ENCODE measurements around the gene KHDC1L. TPM values are rescaled to one million over a fixed set of nuclear protein-coding genes. Genes with fewer than 3 reads are reported as not detected.

KHDC1L gene
- total and polyA plus RNA-seq, 2 donors from 2014 or later = not detected

- H3K4me1 ChIP-seq (ENCODE audit: control insufficient read depth in 2 of 3, insufficient read depth in 2 of 3, low read depth in 1 of 3, low read length in 3 of 3) = no peaks in the 10 kb centered on the region
- no peaks in the 10 kb centered on the region for H3K27me3 ChIP-seq (ENCODE audit: control insufficient read depth, insufficient read depth, low read length)
- no peak overlapping the region for H3K27ac ChIP-seq (ENCODE audit: low read depth in 2 of 2, low read length in 2 of 2)
- DNase-seq (no peak), FAIRE-seq (no peak)
- intact Hi-C loops (cut with DNase I) = no loop called here
- no peak overlapping the region for H3K9ac ChIP-seq (ENCODE audit: low read length in 3 of 3)
- H3K9me3 ChIP-seq (ENCODE audit: control insufficient read depth in 2 of 3, insufficient read depth in 1 of 3, low read length in 3 of 3) = no peaks in the 10 kb centered on the region
- no peak for TF ChIP-seq CTCF (IDR thresholded peaks at IDR 0.05; ENCODE audit: borderline replicate concordance, extremely low read depth, insufficient read depth)
- H3K36me3 ChIP-seq (ENCODE audit: control insufficient read depth in 2 of 3, insufficient read depth in 3 of 3, low read length in 3 of 3) = no peaks in the 10 kb centered on the region
- no peak overlapping the region for H3K4me3 ChIP-seq (ENCODE audit: low read length in 3 of 3)
Observed at GRCh38 chr6:73252703-73253102, 27.4 kb upstream of the KHDC1L start.

DNA sequence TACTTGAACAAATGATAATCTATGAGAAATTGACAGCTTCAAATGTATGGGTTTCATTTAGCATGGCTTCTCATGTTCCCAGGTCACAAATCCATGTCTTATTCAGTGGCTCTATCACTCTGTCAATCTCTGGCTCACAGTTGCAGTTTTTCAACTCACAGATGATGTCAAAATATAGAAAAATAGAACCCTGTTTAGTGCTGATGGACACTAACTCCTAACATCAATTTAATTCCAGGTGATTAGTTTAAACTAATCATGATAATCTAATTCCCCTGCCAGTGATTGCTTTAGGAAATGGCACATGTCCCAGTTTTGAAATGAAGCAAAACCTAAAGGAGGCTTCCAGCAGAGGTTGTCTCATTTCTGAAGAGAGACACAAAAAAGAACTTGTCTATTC lies 24.7 kb upstream of the KHDC1L start:
- no peak overlapping the region for H3K9ac ChIP-seq (ENCODE audit: low read length in 3 of 3)
- intact Hi-C loops (cut with DNase I) = no loop called here
- no peaks in the 10 kb centered on the region for H3K4me1 ChIP-seq (ENCODE audit: control insufficient read depth in 2 of 3, insufficient read depth in 2 of 3, low read depth in 1 of 3, low read length in 3 of 3)
- no peak for DNase-seq
- H3K4me3 ChIP-seq (ENCODE audit: low read length in 3 of 3) = no peak overlapping the region
- no peak overlapping the region for H3K27ac ChIP-seq (ENCODE audit: low read depth in 2 of 2, low read length in 2 of 2)
- no peak for FAIRE-seq
- H3K36me3 ChIP-seq (ENCODE audit: control insufficient read depth in 2 of 3, insufficient read depth in 3 of 3, low read length in 3 of 3) = no peaks in the 10 kb centered on the region
- no peaks in the 10 kb centered on the region for H3K27me3 ChIP-seq (ENCODE audit: control insufficient read depth, insufficient read depth, low read length)
- H3K9me3 ChIP-seq (ENCODE audit: control insufficient read depth in 2 of 3, insufficient read depth in 1 of 3, low read length in 3 of 3) = no peaks in the 10 kb centered on the region
- no peak for TF ChIP-seq CTCF (IDR thresholded peaks at IDR 0.05; ENCODE audit: borderline replicate concordance, extremely low read depth, insufficient read depth)

- no peak for TF ChIP-seq CTCF (IDR thresholded peaks at IDR 0.05; ENCODE audit: borderline replicate concordance, extremely low read depth, insufficient read depth)
- H3K36me3 ChIP-seq (ENCODE audit: control insufficient read depth in 2 of 3, insufficient read depth in 3 of 3, low read length in 3 of 3) = no peaks in the 10 kb centered on the region
- no peak overlapping the region for H3K27ac ChIP-seq (ENCODE audit: low read depth in 2 of 2, low read length in 2 of 2)
- H3K4me3 ChIP-seq (ENCODE audit: low read length in 3 of 3) = no peak overlapping the region
- intact Hi-C loops (cut with DNase I) = no loop called here
- H3K9ac ChIP-seq (ENCODE audit: low read length in 3 of 3) = no peak overlapping the region
- no peaks in the 10 kb centered on the region for H3K9me3 ChIP-seq (ENCODE audit: control insufficient read depth in 2 of 3, insufficient read depth in 1 of 3, low read length in 3 of 3)
- no peaks in the 10 kb centered on the region for H3K27me3 ChIP-seq (ENCODE audit: control insufficient read depth, insufficient read depth, low read length)
- no peaks in the 10 kb centered on the region for H3K4me1 ChIP-seq (ENCODE audit: control insufficient read depth in 2 of 3, insufficient read depth in 2 of 3, low read depth in 1 of 3, low read length in 3 of 3)
- peak in 3 of 5 donors; percentile 32 to 72 (median 67) for DNase-seq
- no peak for FAIRE-seq
Observed at GRCh38 chr6:73248192-73248903, 23.1 kb upstream of the KHDC1L start.

DNA sequence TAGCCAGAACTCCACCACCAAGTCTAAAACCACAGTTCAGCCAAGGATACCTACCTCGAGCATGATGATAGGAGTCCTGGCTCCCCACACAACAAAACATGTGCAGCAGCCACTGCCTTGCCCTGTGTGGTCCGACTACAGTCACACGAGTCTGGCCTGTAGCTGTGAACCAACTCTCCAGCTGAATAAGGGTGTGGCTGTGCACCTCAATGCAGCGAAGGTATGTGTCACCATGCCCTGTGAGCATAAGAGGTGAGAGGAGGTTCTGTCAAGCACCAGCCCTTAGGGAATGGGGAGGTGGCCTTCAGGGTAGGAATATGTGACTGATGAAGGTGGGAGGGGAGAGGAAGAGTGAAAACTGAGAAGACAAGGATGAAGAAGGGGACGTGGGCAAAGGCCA lies 16.7 kb upstream of the KHDC1L start:
- H3K4me1 ChIP-seq (ENCODE audit: control insufficient read depth in 2 of 3, insufficient read depth in 2 of 3, low read depth in 1 of 3, low read length in 3 of 3) = no peaks in the 10 kb centered on the region
- no peak for TF ChIP-seq CTCF (IDR thresholded peaks at IDR 0.05; ENCODE audit: borderline replicate concordance, extremely low read depth, insufficient read depth)
- intact Hi-C loops (cut with DNase I) = no loop called here
- no peaks in the 10 kb centered on the region for H3K9me3 ChIP-seq (ENCODE audit: control insufficient read depth in 2 of 3, insufficient read depth in 1 of 3, low read length in 3 of 3)
- no peaks in the 10 kb centered on the region for H3K27me3 ChIP-seq (ENCODE audit: control insufficient read depth, insufficient read depth, low read length)
- no peak overlapping the region for H3K9ac ChIP-seq (ENCODE audit: low read length in 3 of 3)
- no peak overlapping the region for H3K4me3 ChIP-seq (ENCODE audit: low read length in 3 of 3)
- no peak for FAIRE-seq
- H3K36me3 ChIP-seq (ENCODE audit: control insufficient read depth in 2 of 3, insufficient read depth in 3 of 3, low read length in 3 of 3) = no peaks in the 10 kb centered on the region
- H3K27ac ChIP-seq (ENCODE audit: low read depth in 2 of 2, low read length in 2 of 2) = no peak overlapping the region
- no peak for DNase-seq
